ENCODE measurements around the gene RNF112. TPM values are rescaled to one million over a fixed set of nuclear protein-coding genes. Genes with fewer than 3 reads are reported as not detected.

Gene RNF112
- total and polyA plus RNA-seq, 2 experiments from 2014 or later: 0.83 to 9.1 TPM

DNA sequence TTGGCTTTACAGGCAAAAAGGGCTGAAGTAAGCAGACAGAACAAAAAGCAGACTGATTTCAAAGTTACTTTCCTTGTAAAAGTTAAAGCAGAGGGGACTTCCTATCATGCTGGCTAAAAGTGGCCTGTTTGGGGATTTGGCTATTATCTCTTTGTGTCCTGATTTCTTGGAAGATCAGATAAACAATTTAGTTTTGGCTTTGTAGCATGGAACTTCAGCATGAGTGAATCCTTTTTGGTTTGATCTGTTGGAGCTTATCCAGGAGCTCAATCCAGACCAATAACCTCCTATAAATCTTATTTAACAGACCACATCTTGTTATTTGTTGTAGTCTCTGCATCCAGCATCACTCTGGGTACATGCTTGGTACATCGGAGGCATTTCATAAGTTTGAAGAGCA, 8.9 kb upstream of the RNF112 start:
- Histone ChIP-seq H3K4me3 (no peak overlapping the region), H4K20me1 (ENCODE audit: insufficient read depth) (no peaks in the 10 kb centered on the region), H3K4me1 (ENCODE audit: insufficient read depth) (peaks cover 12% of the 10 kb centered on the region), H3K27me3 (replicated peaks; ENCODE audit: insufficient read depth) (no peaks in the 10 kb centered on the region), H3K4me2 (ENCODE audit: unreplicated experiment) (no peak overlapping the region), H3K9ac (no peak overlapping the region), H3K9me2 (ENCODE audit: insufficient read depth) (no peaks in the 10 kb centered on the region), H3K36me3 (ENCODE audit: low read depth) (no peaks in the 10 kb centered on the region), H3F3A (ENCODE audit: insufficient read depth) (no peaks in the 10 kb centered on the region), H2AFZ (no peak overlapping the region), H3K79me2 (ENCODE audit: insufficient read depth) (no peaks in the 10 kb centered on the region), H3K27ac (no peak overlapping the region), H3K9me3 (ENCODE audit: low read depth) (no peaks in the 10 kb centered on the region)
- WGBS, 2 experiments (ENCODE audit: low coverage in 1 of 2, low lambda C conversion rate in 2 of 2, missing lambda C conversion rate in 2 of 2): 18 to 26% methylated on average over 1 of the region's 1 CpG
- no peak for TF ChIP-seq EZH2phosphoT487 (IDR thresholded peaks at IDR 0.05; ENCODE audit: insufficient read depth, low read depth)
- TF ChIP-seq EZH2 (IDR thresholded peaks at IDR 0.05; ENCODE audit: insufficient read depth, poor library complexity, severe bottlenecking): no peak
- no peak for DNase-seq
- in situ Hi-C loops (cut with MboI): no loop called here

GRCh38 chr17:19403021-19403420, 8.0 kb upstream of the RNF112 start:
- Histone ChIP-seq H3K9ac (no peak overlapping the region), H3F3A (ENCODE audit: insufficient read depth) (no peaks in the 10 kb centered on the region), H4K20me1 (ENCODE audit: insufficient read depth) (no peaks in the 10 kb centered on the region), H3K27me3 (replicated peaks; ENCODE audit: insufficient read depth) (no peaks in the 10 kb centered on the region), H3K27ac (no peak overlapping the region), H3K9me3 (ENCODE audit: low read depth) (no peaks in the 10 kb centered on the region), H3K4me3 (no peak overlapping the region), H2AFZ (no peak overlapping the region), H3K9me2 (ENCODE audit: insufficient read depth) (no peaks in the 10 kb centered on the region), H3K36me3 (ENCODE audit: low read depth) (no peaks in the 10 kb centered on the region), H3K4me2 (ENCODE audit: unreplicated experiment) (no peak overlapping the region), H3K4me1 (ENCODE audit: insufficient read depth) (peaks cover 9% of the 10 kb centered on the region), H3K79me2 (ENCODE audit: insufficient read depth) (no peaks in the 10 kb centered on the region)
- in situ Hi-C loops (cut with MboI): no loop called here
- WGBS, 2 experiments (ENCODE audit: low coverage in 1 of 2, low lambda C conversion rate in 2 of 2, missing lambda C conversion rate in 2 of 2): 88 to 89% methylated on average over 4 of the region's 4 CpGs
- TF ChIP-seq EZH2phosphoT487 (IDR thresholded peaks at IDR 0.05; ENCODE audit: insufficient read depth, low read depth) (no peak), EZH2 (IDR thresholded peaks at IDR 0.05; ENCODE audit: insufficient read depth, poor library complexity, severe bottlenecking) (no peak)
- no peak for DNase-seq

GRCh38 chr17:19404264-19404663, 6.8 kb upstream of the RNF112 start:
- DNase-seq: no peak
- Histone ChIP-seq H3K9me2 (ENCODE audit: insufficient read depth) (no peaks in the 10 kb centered on the region), H3K4me2 (ENCODE audit: unreplicated experiment) (no peak overlapping the region), H3K27me3 (replicated peaks; ENCODE audit: insufficient read depth) (no peaks in the 10 kb centered on the region), H4K20me1 (ENCODE audit: insufficient read depth) (no peaks in the 10 kb centered on the region), H3K9ac (no peak overlapping the region), H3K4me3 (no peak overlapping the region), H2AFZ (no peak overlapping the region), H3K36me3 (ENCODE audit: low read depth) (no peaks in the 10 kb centered on the region), H3K4me1 (ENCODE audit: insufficient read depth) (peaks cover 3% of the 10 kb centered on the region), H3K27ac (no peak overlapping the region), H3K79me2 (ENCODE audit: insufficient read depth) (no peaks in the 10 kb centered on the region), H3K9me3 (ENCODE audit: low read depth) (no peaks in the 10 kb centered on the region), H3F3A (ENCODE audit: insufficient read depth) (peaks cover 2% of the 10 kb centered on the region; the same call in 1 of the 2 replicates)
- in situ Hi-C loops (cut with MboI): no loop called here
- 59 to 75% methylated on average over 1 of the region's 1 CpG for WGBS, 2 experiments (ENCODE audit: low coverage in 1 of 2, low lambda C conversion rate in 2 of 2, missing lambda C conversion rate in 2 of 2)
- TF ChIP-seq EZH2 (IDR thresholded peaks at IDR 0.05; ENCODE audit: insufficient read depth, poor library complexity, severe bottlenecking): no peak
- no peak for TF ChIP-seq EZH2phosphoT487 (IDR thresholded peaks at IDR 0.05; ENCODE audit: insufficient read depth, low read depth)

DNA sequence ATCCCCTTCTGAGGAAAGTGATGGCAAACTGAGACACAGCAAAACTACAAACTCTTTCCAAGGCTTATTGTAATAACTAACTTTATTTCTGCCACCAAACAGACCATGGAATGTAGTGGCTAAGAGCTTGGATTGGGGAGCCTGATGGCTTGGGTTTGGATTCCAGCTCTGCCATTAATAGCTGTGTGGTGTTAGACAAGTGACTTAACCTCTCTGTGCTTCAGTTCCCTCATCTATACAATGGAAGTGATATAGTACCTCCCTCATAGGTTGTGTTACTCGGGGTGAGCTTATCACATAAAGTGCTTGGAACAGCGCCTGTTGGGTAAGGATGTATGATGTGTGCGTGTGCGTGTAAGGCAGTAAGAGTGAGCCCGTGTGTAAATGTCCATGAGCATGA, 5.9 kb upstream of the RNF112 start:
- 78 to 80% methylated on average over 5 of the region's 5 CpGs for WGBS, 2 experiments (ENCODE audit: low coverage in 1 of 2, low lambda C conversion rate in 2 of 2, missing lambda C conversion rate in 2 of 2)
- in situ Hi-C loops (cut with MboI): no loop called here
- no peaks in the 10 kb centered on the region for H3K27me3 ChIP-seq (replicated peaks; ENCODE audit: insufficient read depth)

More for the DNA sequence above, 5.9 kb upstream of the RNF112 start:
- H3K4me2 ChIP-seq (ENCODE audit: unreplicated experiment): no peak overlapping the region
- no peaks in the 10 kb centered on the region for H3K36me3 ChIP-seq (ENCODE audit: low read depth)
- H3K9ac ChIP-seq: no peak overlapping the region
- no peaks in the 10 kb centered on the region for H3K79me2 ChIP-seq (ENCODE audit: insufficient read depth)
- DNase-seq: no peak
- no peaks in the 10 kb centered on the region for H4K20me1 ChIP-seq (ENCODE audit: insufficient read depth)
- no peaks in the 10 kb centered on the region for H3K9me3 ChIP-seq (ENCODE audit: low read depth)
- TF ChIP-seq EZH2 (IDR thresholded peaks at IDR 0.05; ENCODE audit: insufficient read depth, poor library complexity, severe bottlenecking) (no peak), EZH2phosphoT487 (IDR thresholded peaks at IDR 0.05; ENCODE audit: insufficient read depth, low read depth) (no peak)
- H3F3A ChIP-seq (ENCODE audit: insufficient read depth): peaks cover 11% of the 10 kb centered on the region
- no peak overlapping the region for H2AFZ ChIP-seq
- H3K9me2 ChIP-seq (ENCODE audit: insufficient read depth): no peaks in the 10 kb centered on the region
- peaks cover 11% of the 10 kb centered on the region for H3K4me1 ChIP-seq (ENCODE audit: insufficient read depth)
- H3K27ac ChIP-seq: no peak overlapping the region
- no peak overlapping the region for H3K4me3 ChIP-seq

Measured in GM23248 (cell line).